Amniotic epithelial cell (primary cell): ENCODE results near the gene DRD2.
A peak's percentile ranks its signal among the peaks of the same experiment; 100 is the strongest.

ENCODE experiments used
- DNase-seq: peaks from one replicate; pipeline ENCODE4 v3.0.0-alpha.2; 2010; ENCODE audit warnings: low read depth

The DRD2 gene

DNA sequence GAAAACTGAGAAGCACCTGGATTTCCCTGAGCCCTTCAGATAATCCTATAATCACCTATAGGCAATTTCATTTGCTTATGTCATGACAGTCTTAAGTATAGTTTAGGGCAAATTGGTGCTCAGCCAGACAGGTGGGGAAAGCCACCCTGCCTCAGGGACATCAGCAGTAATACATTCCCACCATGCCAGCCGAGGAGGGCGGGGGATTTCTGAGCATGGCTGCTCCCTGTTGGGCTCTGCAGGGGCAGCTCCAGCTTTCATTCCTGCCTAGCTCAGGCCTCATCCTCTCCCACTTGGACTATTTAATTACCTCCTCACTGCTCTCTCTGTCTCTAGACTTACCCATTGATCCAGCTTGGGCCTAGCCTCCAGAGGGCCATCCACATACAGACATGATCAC is 9.0 kb upstream of the DRD2 start:
- no peak for DNase-seq

DNA sequence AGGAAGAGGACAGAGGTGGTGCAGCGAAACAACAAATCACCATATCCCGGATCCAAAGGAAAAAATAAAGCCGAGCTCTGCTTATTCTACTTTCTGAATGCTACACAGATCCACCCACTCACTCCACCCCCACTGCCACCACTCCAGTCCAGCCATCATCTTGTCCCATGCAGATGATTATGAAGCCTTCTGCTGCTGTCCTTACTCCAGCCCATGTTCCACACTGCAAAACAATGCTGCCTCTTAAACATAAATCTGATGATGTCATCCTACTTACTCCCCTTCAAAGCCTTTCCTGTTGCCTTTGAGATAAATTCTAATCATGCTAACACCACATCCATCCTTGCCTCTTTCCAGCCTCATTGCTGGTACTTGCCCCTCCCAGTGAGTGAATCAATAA is 6.5 kb upstream of the DRD2 start:
- DNase-seq, result peak; percentile 34

DNA sequence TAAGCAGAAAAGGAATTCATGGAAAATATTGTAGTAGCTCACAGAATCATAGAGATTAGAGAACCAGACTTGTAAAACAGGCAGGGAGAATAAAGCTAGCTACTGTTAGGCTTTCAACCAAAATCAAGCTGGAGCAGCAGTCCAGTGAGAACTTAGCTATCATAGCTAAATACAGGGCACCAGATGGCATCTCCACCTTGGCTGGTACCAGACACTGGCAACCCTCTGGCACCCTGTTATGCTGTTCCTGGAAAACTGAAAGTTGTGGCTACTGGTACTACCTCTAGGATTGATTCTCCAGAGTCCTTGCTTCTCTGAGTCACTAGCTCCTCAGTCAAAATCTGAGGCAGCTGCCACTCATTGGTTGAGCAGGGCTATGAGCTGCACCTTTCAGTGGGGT is 6.0 kb upstream of the DRD2 start:
- no peak for DNase-seq

DNA sequence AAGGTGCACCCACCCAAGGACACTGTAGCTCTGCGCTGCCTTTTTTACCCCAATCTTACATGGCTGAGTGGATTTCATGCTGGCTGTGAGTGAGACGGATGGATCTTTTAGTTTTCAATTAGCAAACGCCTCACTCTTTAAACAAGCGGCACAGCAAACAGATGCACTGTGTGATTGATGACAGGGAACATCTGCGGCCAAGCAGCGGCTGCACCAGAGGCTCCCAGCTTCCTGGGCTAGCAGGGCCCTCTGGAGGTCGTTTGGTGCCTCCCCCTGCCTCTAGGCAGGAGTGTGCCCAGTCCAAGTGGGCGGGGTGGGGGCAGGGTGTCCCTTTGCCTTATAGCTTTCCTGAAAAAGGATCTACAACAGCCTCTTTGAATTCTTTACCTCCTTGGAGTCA is 2.1 kb upstream of the DRD2 start:
- DNase-seq, result peak; percentile 15

DNA sequence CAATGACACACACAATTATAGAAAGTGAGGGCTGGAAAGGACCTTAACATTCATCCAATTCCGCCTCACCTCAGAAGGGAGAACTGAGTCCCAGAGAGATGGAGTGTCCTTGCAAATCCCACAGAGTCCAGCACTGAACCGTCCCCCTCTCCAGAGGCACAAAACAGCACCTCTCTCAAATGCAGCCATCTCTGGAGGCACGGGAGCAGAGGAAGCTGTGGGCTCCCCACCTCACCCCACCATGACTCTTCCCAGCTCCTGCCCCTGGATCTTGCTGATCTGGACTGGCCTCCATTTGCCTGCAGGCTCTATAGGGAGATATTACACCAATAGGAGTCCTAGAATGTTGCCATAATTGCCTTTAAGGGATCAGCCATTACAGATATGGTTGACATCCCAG is 1.4 kb upstream of the DRD2 start:
- no peak for DNase-seq

DNA sequence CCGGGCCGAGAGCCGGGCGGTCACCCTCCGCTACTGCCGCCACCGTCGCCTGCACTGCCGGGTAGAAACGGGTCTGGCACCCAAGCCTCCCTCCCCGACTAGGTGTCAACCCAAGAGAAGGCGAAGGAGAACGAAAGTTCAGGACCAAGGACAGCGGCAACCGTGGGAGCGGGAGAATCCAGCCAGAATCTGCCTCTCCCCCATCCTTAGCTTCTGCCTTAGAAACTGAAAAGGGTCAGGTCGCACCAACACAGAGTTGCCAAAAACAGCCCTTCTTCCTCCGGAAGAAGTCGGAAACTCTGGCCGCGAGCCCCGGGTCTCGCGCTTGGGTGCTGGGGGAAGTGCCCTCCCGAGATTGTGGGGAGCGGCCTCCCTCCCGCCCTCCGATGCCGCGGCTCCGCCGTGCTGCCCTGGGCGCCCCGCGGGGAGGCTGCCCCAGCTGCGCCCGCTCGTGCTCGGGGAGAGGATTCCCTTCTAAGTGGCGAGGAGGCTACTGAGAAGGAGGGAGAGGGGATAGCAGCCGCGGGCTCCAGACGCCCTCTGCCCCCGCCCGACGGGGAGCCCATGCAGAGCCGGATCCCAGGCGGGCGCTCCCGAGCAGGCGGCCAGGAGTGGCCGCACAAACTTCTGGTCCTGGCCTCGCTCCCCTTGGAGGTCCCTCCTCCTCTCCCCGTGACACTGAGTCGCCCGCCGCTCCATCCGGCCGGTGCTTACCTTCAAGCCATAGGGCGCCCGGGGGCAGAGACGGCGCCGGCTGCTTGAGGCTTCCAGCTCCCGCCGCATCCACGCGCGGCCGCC is 637 bp downstream of the DRD2 start:
- DNase-seq, result peak; percentile 72

DNA sequence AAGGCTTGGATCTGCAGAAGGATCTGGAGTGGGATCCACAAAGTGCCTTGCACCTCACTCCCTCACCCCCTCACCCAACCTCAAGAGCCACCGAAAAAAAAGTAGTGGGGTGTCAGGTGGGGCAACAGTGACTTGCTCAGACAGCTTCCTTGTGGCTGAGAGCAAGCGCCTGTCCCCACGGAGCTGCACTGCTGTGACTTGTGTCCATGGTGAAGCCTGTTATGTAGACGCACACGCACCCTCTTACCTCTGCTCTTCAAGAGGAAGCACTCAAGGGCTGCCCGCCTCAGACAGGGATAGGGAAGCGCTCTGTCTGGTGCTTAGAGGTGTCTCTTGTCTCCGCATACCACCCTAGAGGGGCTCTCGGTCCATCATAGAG is 1.2 kb downstream of the DRD2 start:
- no peak for DNase-seq

DNA sequence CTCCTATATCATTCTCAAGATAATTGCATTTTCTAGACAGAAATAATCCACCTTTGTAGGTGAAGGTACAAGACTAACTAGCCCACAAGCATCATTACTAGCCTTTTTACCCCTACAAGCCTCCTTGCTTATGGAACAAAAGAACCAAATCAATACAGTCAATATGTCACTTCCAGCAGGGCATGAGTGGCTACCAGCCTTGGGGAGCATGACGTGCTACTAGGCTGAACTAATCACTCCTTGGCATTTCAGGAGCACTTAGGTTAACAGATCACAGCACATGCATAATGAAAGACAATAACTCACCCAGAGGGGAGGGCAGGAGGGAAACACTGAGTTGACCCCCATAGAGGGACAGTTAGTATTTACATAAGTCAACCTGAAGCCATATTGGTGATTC is 2.7 kb downstream of the DRD2 start:
- DNase-seq, result no peak

DNA sequence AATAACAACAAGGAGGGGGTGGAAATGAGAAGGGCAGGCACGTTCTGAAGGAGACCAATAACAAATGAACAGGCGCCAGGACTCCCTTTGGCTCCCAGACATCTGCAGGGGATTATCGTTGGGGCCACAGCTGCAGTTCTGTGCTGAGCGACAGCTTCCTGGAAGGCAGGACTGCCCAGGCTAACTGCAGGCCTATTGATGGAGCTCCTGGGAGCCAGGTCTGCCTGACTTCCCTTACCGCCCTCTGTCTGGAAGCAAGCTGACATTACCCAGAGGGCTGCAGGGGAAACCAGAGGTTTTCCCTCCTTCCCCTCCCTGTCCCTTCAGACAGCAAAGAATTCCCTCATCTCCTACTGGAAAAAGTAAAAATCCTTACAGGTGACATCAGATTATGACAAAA is 5.0 kb downstream of the DRD2 start:
- DNase-seq, result no peak

DNA sequence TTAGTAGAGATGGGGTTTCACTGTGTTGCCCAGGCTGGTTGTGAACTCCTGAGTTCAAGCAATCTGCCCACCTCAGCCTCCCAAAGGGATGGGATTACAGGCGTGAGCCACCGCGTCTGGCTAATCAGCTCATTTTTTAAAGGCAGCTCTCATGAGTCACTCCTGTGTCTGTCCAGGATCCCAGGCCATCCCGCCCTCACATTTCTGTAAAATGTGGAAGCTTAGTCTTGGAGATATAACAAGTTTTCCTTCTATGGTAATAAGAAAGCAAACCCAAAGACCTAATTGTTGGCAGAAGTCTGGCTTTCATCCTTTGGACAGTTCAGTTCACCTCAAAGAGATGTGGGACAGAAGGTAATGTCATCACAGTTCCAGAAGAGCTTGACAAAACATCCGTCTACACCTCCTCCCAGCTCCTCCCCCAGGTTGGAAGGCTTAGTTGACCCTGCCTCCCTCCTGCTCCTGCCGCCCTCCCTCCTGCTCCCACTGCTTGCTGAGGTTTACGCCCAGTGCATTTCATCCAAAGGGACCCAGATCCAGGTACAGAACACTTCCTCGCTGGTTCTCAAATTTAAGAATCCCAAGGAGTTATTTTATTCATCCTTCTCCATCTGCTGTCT is 6.4 kb downstream of the DRD2 start:
- DNase-seq, result peak; percentile 27

DNA sequence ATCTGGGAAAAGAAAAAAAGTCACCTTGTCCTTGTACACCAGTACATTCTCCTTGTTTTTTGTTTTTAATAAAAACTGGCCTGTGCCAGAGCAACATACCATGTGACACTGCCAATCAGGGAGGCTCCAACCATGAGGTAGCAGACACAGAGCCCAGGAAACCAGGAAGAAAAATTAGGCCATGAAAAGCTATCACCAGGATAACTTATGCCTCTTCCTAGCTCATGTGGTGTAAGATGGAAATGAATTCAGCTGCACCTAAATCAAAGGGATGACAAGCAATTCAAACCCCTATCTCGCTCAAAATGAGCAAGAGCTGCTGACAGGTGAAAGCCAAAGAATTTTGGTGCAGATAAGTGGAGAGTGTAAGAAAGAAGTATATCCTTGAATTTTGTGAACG is 7.7 kb downstream of the DRD2 start:
- DNase-seq, result no peak

DNA sequence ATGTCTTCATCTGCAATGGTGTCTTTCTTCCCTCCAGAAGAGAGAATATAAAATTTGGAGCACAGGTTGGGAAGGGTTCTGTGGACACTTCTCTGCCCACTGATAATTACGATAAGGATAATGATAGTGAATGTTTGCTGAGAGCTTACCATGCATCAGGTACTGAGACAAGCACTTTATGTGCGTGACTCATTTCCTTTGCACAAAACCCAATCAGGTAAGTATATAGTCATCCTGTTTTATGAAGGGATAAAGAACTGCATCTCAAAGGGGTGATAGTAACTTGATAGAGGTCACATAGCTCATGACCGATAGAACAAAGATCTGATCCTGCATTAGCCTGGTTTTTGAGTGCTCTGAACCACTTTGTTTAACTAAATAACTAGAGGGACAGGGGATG is 9.4 kb downstream of the DRD2 start:
- no peak for DNase-seq

DNA sequence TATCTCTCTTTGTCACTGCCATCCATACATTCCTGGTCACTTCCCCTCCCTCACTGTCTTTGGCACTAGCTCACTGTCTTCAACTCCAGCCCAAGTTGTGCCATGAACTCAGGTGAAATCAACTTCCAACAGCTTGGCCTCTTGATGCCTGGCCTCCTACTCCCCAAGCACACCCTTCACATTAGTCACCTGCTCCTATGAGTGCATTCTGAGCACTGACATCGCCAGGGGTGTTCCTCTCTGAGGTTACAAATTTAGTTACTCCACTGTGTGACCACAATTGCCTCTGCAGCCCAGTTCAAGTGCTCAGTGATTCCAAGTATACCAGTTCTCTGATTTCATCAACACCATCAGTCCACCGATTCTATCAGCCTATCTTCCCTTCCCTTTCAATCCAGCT is 10.8 kb downstream of the DRD2 start:
- DNase-seq, result no peak

DNA sequence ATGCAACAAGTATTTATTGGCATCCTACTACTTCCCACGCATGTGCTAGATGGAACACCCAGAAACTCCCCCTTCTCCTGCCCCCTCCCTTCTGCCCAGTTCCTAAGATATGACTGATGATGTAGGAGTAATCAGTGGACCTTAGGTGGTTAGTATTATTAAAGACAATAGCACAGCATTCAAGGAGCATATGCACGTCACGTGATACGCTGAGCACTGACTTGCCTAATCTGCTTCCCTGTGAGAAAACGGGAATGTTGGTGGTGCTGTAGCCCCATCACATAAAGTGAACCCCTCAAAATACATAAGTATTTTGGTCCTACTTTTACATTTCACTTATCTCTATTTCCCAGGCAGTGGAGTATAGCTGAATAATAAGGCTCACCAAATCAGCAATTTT is 12.4 kb downstream of the DRD2 start:
- no peak for DNase-seq

DNA sequence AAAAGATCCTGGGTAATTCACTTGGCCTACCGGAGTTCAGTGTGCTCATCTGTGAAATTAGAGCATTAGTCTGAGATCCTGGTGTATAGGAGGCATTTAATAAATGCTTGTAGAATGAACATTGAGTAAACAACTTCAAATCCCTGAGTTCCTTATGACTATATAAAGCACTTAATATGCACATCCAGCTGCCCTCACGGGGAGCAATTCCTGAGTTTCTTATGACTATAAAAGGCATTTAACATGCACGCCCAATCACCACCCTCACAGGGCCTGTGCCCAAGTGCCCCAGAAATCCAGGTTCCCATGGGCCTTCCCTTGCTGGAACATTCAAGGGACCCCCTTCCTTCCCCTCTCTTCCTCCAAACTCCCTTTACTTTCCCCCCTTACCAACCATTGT is 13.6 kb downstream of the DRD2 start:
- no peak for DNase-seq

DNA sequence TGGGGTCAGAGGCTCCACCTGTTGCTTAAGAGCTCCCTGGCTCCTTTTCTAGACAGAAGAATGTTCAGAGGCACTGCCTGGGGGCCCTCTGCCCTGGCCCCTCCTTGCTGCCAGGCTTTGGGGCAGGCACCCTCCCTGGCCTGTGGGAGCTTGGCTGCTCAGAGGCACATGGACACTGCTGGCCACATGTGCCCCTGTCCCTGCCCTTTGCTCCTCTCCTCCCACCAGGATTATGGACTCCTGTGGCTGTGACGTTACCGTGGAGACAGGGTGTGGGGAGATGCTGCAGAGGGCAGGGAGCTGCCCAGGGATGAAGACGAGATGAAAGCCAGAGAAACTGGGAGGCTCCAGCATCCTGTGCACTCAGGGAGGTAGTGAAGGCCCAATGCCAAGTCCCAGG is 14.7 kb downstream of the DRD2 start:
- DNase-seq, result no peak

DNA sequence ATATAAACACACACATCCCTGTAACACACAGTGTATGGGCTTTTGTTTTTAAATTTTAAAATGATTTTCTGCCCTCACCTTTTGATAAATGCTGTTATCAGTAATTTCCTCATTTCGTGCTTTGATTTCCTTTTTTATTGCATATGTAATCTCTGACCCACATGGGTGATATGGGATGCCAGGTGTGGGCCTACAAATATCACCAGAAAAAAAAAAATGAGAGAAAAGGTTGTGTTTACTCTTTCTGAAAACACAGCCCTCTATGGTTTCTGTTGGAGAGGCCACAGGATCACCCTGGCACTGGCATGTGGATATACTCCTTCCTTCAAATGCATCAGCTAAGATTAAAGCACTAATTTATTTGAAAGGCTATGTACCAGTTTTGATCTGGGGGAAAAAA is 17.0 kb downstream of the DRD2 start:
- DNase-seq, result no peak

DNA sequence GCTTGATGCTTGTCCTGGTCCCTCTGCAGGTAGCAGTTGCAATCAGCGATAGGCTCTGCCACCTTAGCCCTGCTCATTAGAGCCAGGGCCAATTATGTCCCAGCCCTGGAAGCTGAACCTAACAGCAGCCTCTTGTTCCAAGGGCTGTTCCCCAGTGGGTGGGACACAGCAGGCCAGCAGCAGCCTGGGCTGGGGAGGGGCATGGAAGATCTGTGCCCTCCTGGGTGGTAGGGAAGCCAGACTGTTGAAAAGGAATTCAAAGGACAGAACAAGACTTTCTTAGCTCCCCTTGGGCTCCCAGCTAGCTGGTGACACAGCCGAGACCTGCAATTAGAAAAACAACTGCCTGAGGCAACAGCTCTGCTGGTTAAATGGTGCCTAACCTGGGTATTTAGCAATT is 17.4 kb downstream of the DRD2 start:
- no peak for DNase-seq

DNA sequence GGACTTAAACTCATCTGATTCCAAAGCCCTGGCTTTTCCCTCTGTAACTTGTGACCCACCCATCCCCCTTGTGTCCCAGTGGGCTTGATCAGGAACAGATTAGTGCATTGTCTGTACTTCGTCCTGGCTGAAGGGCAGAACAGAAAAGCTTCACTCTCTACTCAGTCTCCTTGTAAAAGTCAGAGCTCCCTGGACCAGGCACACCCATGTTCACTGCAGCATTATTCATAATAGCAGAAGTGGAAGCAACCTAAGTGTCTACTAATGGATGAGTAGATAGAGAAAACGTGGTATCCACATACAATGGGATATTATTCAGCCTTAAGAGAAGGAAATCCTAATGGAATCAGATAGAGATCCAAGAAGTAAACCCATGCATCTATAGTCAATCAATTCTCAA is 20.7 kb downstream of the DRD2 start:
- DNase-seq, result no peak

DNA sequence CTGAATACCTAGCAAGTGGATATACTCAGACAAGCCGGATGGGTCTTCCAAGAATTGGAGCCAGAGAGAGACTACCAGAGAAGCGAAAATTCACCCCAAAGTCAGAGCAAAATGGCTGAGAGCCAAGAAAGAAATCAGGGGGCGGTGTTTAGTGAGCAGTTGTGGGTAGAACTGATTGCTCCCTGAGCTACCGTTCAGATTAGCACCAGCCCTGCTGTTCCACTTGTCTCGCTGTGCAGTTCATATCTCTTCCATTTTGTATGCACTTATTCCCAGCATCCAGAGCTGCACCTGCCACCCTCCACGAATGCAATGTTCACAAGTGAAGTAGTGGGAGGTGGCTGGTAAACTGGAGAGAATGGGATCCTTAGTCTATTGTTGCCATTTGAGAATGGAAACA is 25.5 kb downstream of the DRD2 start:
- DNase-seq, result no peak

DNA sequence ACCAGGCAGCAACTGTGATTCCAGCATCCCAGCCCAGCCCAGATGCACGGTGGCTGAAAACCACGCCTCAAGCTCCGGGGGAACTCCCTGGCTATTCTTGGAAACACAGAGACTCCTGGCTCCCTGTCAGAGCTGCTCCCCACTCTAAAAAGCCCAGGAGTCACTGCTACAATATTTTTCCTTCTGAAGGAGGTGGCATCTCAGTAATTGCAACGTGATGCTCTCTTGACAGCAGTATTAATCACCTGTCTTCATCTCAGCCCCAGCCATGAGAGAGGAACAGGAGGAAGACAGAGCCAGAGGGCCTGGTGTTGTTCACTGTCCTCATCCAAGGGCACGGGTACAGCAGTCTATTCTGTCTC is 26.9 kb downstream of the DRD2 start:
- no peak for DNase-seq

DNA sequence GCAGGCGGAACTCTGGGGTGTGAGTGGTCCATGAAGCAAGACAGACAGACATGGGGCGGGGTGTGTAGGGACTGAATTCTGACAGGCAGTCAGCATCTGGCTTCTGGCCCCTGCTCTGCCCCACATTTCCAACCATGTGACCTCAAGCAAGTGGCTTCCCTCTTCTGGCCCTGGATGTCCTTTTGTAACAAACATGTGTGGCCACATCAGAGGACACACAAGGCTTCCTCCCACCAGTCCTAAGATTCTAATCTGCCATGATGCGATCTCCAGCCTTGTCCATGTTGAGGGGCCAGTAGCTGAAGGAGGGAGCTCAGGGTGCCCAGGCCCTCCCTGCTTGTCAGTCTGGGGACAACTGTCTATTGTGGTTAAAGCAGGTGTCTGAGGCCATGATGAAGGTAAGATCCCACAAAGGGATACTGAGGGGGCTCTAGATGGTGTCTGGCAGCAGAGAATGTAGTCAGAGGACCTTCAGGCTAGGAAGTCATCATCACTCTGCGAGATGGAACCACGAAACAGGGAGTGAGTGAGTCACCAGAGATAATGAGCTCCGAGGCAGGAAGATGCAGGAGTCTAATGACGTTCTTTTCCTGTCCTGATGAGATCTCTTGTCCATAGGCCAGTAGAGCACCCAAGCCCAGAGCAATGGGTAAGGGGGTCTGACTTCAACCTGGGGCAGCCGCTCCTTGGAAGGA is 27.4 kb downstream of the DRD2 start:
- DNase-seq, result peak; percentile 83

DNA sequence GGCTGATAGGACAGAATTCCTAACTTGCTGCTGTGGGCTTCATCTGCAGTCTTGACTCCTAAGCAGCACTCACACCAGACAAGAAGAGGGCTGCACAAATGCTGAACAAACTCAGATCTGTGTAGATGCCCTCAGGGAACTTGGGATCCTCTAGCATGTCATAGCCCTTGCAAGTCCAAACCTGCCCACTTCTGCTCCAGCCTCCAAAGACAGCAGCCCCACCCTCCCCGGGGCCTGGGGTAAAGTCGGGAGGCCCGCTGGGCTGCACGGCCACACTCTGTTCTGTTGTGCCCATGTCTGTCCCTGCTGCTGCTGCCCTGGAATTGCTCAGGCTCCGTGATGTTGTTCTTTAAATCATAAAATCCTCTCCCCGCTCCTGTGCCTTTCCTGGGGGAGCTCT is 28.3 kb downstream of the DRD2 start:
- no peak for DNase-seq

DNA sequence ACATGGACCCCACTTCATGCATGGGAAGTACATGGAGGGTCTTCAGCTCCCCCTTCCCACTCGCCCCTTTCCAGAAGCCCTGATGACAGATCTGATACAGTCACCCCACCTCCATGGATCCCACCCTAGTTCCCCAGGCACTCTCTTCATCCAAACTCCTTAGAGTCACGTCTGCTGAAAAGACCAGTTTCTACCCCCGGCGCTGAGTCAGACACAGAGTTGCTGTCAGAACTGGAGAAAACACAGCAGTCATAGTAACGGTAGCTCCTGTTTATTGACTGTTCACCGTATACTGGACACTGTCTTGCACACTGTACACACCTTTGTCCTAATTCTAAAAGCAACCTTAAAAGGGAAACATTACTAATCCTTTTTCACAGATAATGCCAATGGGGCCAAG is 29.1 kb downstream of the DRD2 start:
- peak; percentile 66 for DNase-seq
